ENCODE data around the gene ANKRD13B. TPM values are rescaled to one million over a fixed set of nuclear protein-coding genes. Genes with fewer than 3 reads are reported as not detected.

The ANKRD13B gene
- total RNA-seq, 1 donor from 2014 or later = 13.8 TPM

- TF ChIP-seq CTCF (IDR thresholded peaks at IDR 0.05; ENCODE audit: insufficient read depth, low read length, poor library complexity, severe bottlenecking) = no peak
- Histone ChIP-seq H3K27me3 (ENCODE audit: control insufficient read depth, insufficient read depth, low read length) (no peaks in the 10 kb centered on the region), H3K36me3 (ENCODE audit: control insufficient read depth, insufficient read depth, low read length) (no peaks in the 10 kb centered on the region), H3K4me3 (ENCODE audit: low read depth, low read length) (no peak overlapping the region)
- DNase-seq (ENCODE audit: low read depth) = no peak
Observed at GRCh38 chr17:29653995-29654714, 61.2 kb downstream of the ANKRD13B start.

GRCh38 chr17:29655323-29655722 lies 62.4 kb downstream of the ANKRD13B start:
- H3K4me3 ChIP-seq (ENCODE audit: low read depth, low read length) = no peak overlapping the region
- no peak for TF ChIP-seq CTCF (IDR thresholded peaks at IDR 0.05; ENCODE audit: insufficient read depth, low read length, poor library complexity, severe bottlenecking)
- no peaks in the 10 kb centered on the region for H3K27me3 ChIP-seq (ENCODE audit: control insufficient read depth, insufficient read depth, low read length)
- DNase-seq (ENCODE audit: low read depth) = no peak
- H3K36me3 ChIP-seq (ENCODE audit: control insufficient read depth, insufficient read depth, low read length) = no peaks in the 10 kb centered on the region

GRCh38 chr17:29659155-29659554 lies 66.2 kb downstream of the ANKRD13B start:
- no peak for DNase-seq (ENCODE audit: low read depth)
- TF ChIP-seq CTCF (IDR thresholded peaks at IDR 0.05; ENCODE audit: insufficient read depth, low read length, poor library complexity, severe bottlenecking) = no peak
- no peaks in the 10 kb centered on the region for H3K36me3 ChIP-seq (ENCODE audit: control insufficient read depth, insufficient read depth, low read length)

GRCh38 chr17:29661213-29661612 lies 68.3 kb downstream of the ANKRD13B start:
- H3K4me3 ChIP-seq (ENCODE audit: low read depth, low read length) = no peak overlapping the region
- DNase-seq (ENCODE audit: low read depth) = no peak
- no peaks in the 10 kb centered on the region for H3K36me3 ChIP-seq (ENCODE audit: control insufficient read depth, insufficient read depth, low read length)
- TF ChIP-seq CTCF (IDR thresholded peaks at IDR 0.05; ENCODE audit: insufficient read depth, low read length, poor library complexity, severe bottlenecking) = no peak
- no peaks in the 10 kb centered on the region for H3K27me3 ChIP-seq (ENCODE audit: control insufficient read depth, insufficient read depth, low read length)

More at GRCh38 chr17:29659155-29659554, 66.2 kb downstream of the ANKRD13B start:
- Histone ChIP-seq H3K27me3 (ENCODE audit: control insufficient read depth, insufficient read depth, low read length) (no peaks in the 10 kb centered on the region), H3K4me3 (ENCODE audit: low read depth, low read length) (no peak overlapping the region)

GRCh38 chr17:29663155-29663554 lies 70.2 kb downstream of the ANKRD13B start:
- DNase-seq (ENCODE audit: low read depth) = no peak
- no peak for TF ChIP-seq CTCF (IDR thresholded peaks at IDR 0.05; ENCODE audit: insufficient read depth, low read length, poor library complexity, severe bottlenecking)
- peaks cover 2% of the 10 kb centered on the region for H3K36me3 ChIP-seq (ENCODE audit: control insufficient read depth, insufficient read depth, low read length)
- H3K27me3 ChIP-seq (ENCODE audit: control insufficient read depth, insufficient read depth, low read length) = no peaks in the 10 kb centered on the region
- no peak overlapping the region for H3K4me3 ChIP-seq (ENCODE audit: low read depth, low read length)

Other genes with a start within 250 kb of the ANKRD13B start
- 47.5 and 49.1 TPM in 2 replicates for gene TAOK1, start 202.8 kb upstream of the ANKRD13B start, total RNA-seq
- gene ABHD15, start 26.1 kb upstream of the ANKRD13B start, total RNA-seq = 6.4 and 8.3 TPM in 2 replicates
- 68.4 and 70.4 TPM in 2 replicates for gene TP53I13, start 24.4 kb upstream of the ANKRD13B start, total RNA-seq
- gene GIT1, start 3.5 kb upstream of the ANKRD13B start, total RNA-seq = 63.8 and 89.8 TPM in 2 replicates
- gene CORO6, start 29.8 kb downstream of the ANKRD13B start, total RNA-seq = 2.2 and 2.7 TPM in 2 replicates

Measured in kidney epithelial cell (primary cell).